A549 (cell line): ENCODE data around the gene RIMS3.
"Not testable (repeated sequence)": the region's sequence is repeated elsewhere in the genome, so short reads cannot be mapped to it uniquely, and the experiment has no call there.

ENCODE experiments used
- CHD2 ChIP-seq: fragments of 150-350 bp; IDR thresholded peaks from 2 replicates; pipeline ENCODE4 v1.6.1; 2014; ENCODE audit warnings: low read length; ENCODE audit not compliant: partially characterized antibody
- CTCF ChIP-seq: fragments of >200 bp; sonication (Bioruptor Twin); formaldehyde crosslinking; IDR thresholded peaks from 3 replicates; pipeline ENCODE4 v1.5.1; 2016
- E2F6 ChIP-seq: IDR thresholded peaks from 2 replicates; pipeline ENCODE4 v1.6.1; 2012; ENCODE audit warnings: low read depth, borderline replicate concordance
- EP300 ChIP-seq, 2 experiments: fragments of >200 bp; sonication (Bioruptor Twin); formaldehyde crosslinking; IDR thresholded peaks; 2 replicates in 1 of 2; 3 replicates in 1 of 2; pipeline ENCODE4 v1.6.1; 2016 to 2017
- ESRRA ChIP-seq: fragments of 150-350 bp; IDR thresholded peaks from 2 replicates; pipeline ENCODE4 v1.6.1; 2014; ENCODE audit warnings: mild to moderate bottlenecking, low read length, borderline replicate concordance
- POLR2A ChIP-seq: IDR thresholded peaks from 2 replicates; pipeline ENCODE4 v1.6.1; 2012; ENCODE audit warnings: mild to moderate bottlenecking, low read length
- SREBF2 ChIP-seq: fragments of 450-650 bp; IDR thresholded peaks from 2 replicates; pipeline ENCODE4 v1.6.1; 2014; ENCODE audit warnings: mild to moderate bottlenecking, moderate library complexity
- USF2 ChIP-seq: fragments of 450-650 bp; IDR thresholded peaks from 2 replicates; pipeline ENCODE4 v1.6.1; 2014; ENCODE audit warnings: antibody characterized with exemption

GRCh38 chr1:40629546-40629945, 35.9 kb downstream of the RIMS3 start:
- TF ChIP-seq USF2; POLR2A; ESRRA; SREBF2; CTCF; E2F6; CHD2; EP300 (IDR thresholded peaks at IDR 0.05): not testable (repeated sequence)
